ENCODE measurements around the gene CHRDL1.

- TF ChIP-seq EZH2 (IDR thresholded peaks at IDR 0.05; ENCODE audit: insufficient read depth, poor library complexity, severe bottlenecking) (no peak), EZH2phosphoT487 (IDR thresholded peaks at IDR 0.05; ENCODE audit: insufficient read depth, low read depth) (no peak)
Observed at GRCh38 chrX:110825972-110826371, 30.4 kb upstream of the CHRDL1 start.
